Measurements from ENCODE around the gene ARHGEF17.

ARHGEF17 gene

GRCh38 chr11:73293356-73293936 lies 14.6 kb upstream of the ARHGEF17 start:
- DNase-seq, result no peak

GRCh38 chr11:73294604-73295003 lies 13.5 kb upstream of the ARHGEF17 start:
- no peak for DNase-seq

- DNase-seq, result peak; percentile 75
These were observed 12.7 kb upstream of the ARHGEF17 start for GRCh38 chr11:73295241-73295995.

- no peak for DNase-seq
These were observed 12.1 kb upstream of the ARHGEF17 start for GRCh38 chr11:73295996-73296318.

- no peak for DNase-seq
These were observed 11.4 kb upstream of the ARHGEF17 start for GRCh38 chr11:73296501-73297230.

- DNase-seq, result no peak
These were observed 10.9 kb upstream of the ARHGEF17 start for GRCh38 chr11:73297231-73297590.

GRCh38 chr11:73297702-73298101 lies 10.4 kb upstream of the ARHGEF17 start:
- DNase-seq, result no peak

GRCh38 chr11:73298233-73298632 lies 9.8 kb upstream of the ARHGEF17 start:
- DNase-seq, result no peak

- no peak for DNase-seq
These were observed 8.3 kb upstream of the ARHGEF17 start for GRCh38 chr11:73299751-73300150.

GRCh38 chr11:73306069-73306841 lies 1.8 kb upstream of the ARHGEF17 start:
- no peak for DNase-seq

- no peak for DNase-seq
These were observed 1.1 kb upstream of the ARHGEF17 start for GRCh38 chr11:73306977-73307322.

- peak; percentile 90 for DNase-seq
These were observed 613 bp upstream of the ARHGEF17 start for GRCh38 chr11:73307323-73308002.

- no peak for DNase-seq
These were observed 1.2 kb downstream of the ARHGEF17 start for GRCh38 chr11:73308961-73309919.

- no peak for DNase-seq
These were observed 2.0 kb downstream of the ARHGEF17 start for GRCh38 chr11:73310076-73310475.

- no peak for DNase-seq
These were observed 2.8 kb downstream of the ARHGEF17 start for GRCh38 chr11:73310661-73311393.

- DNase-seq, result no peak
These were observed 3.4 kb downstream of the ARHGEF17 start for GRCh38 chr11:73311394-73311869.

GRCh38 chr11:73312036-73312435 lies 4.0 kb downstream of the ARHGEF17 start:
- no peak for DNase-seq

GRCh38 chr11:73312851-73313327 lies 4.8 kb downstream of the ARHGEF17 start:
- no peak for DNase-seq

- DNase-seq, result no peak
These were observed 5.6 kb downstream of the ARHGEF17 start for GRCh38 chr11:73313652-73314051.

GRCh38 chr11:73314117-73314961 lies 6.3 kb downstream of the ARHGEF17 start:
- DNase-seq, result no peak
